A673 (cell line): ENCODE measurements around the gene GABARAP. TPM values are rescaled to one million over a fixed set of nuclear protein-coding genes. Genes with fewer than 3 reads are reported as not detected.

Experiments
- BruUV-seq: library from RNA; stranded (reverse); fragments of 400-500 nt; replicated peaks from 2 replicates; lab custom pipeline; 2021; lab: Mats Ljungman, UMichigan
- CTCF ChIA-PET: fragments of 300-600 bp; sonication (Branson Sonifier 250); formaldehyde crosslinking; loops from one replicate; lab custom pipeline; 2022; ENCODE audit warnings: antibody characterized with exemption; lab: Charles Lee
- POLR2A ChIA-PET: fragments of 300-600 bp; sonication (Branson Sonifier 250); formaldehyde crosslinking; loops from one replicate; lab custom pipeline; 2022; ENCODE audit warnings: antibody characterized with exemption; ENCODE audit not compliant: low non-redundant PET; lab: Charles Lee
- DNase-seq: peaks from one replicate; pipeline ENCODE4 v3.0.0-alpha.2; 2015; ENCODE audit warnings: low spot score
- H3K27ac ChIP-seq: fragments of 200-600 bp; sonication (generic); 2 replicates; pipeline ENCODE4 v1.5.1; 2016; ENCODE audit warnings: mixed run types, low read depth, mild to moderate bottlenecking, mixed read lengths, antibody characterized with exemption, low read length; ENCODE audit not compliant: poor library complexity, severe bottlenecking
- H3K27me3 ChIP-seq: fragments of 200-600 bp; sonication (generic); replicated peaks from 2 replicates; pipeline ENCODE4 v1.6.1; 2017; ENCODE audit warnings: mixed run types, low read depth, mild to moderate bottlenecking, mixed read lengths, antibody characterized with exemption, low read length; ENCODE audit not compliant: insufficient read depth, poor library complexity
- H3K36me3 ChIP-seq: fragments of 200-600 bp; sonication (generic); 2 replicates; pipeline ENCODE4 v1.6.1; 2016; ENCODE audit warnings: mixed run types, mild to moderate bottlenecking, mixed read lengths, antibody characterized with exemption, low read length; ENCODE audit not compliant: insufficient read depth, poor library complexity, severe bottlenecking
- H3K4me1 ChIP-seq: fragments of 200-600 bp; sonication (generic); 2 replicates; pipeline ENCODE4 v1.6.1; 2017; ENCODE audit warnings: mixed run types, mild to moderate bottlenecking, mixed read lengths, antibody characterized with exemption, low read length; ENCODE audit not compliant: insufficient read depth, poor library complexity, severe bottlenecking
- H3K4me3 ChIP-seq: fragments of 200-600 bp; sonication (generic); 2 replicates; pipeline ENCODE4 v1.5.1; 2016; ENCODE audit warnings: low read depth, mixed run types, mild to moderate bottlenecking, mixed read lengths, low read length; ENCODE audit not compliant: poor library complexity, severe bottlenecking
- H3K9me3 ChIP-seq: fragments of 200-600 bp; sonication (generic); 2 replicates; pipeline ENCODE4 v1.6.1; 2016; ENCODE audit warnings: mixed run types, low read depth, mild to moderate bottlenecking, mixed read lengths, antibody characterized with exemption, low read length; ENCODE audit not compliant: poor library complexity, severe bottlenecking
- EZH2 ChIP-seq: fragments of 200-600 bp; sonication (generic); IDR thresholded peaks from 2 replicates; pipeline ENCODE4 v1.6.1; 2017; ENCODE audit warnings: borderline replicate concordance, low read depth, mild to moderate bottlenecking, mixed read lengths, antibody characterized with exemption, low read length; ENCODE audit not compliant: poor library complexity, severe bottlenecking
- intact Hi-C: fragments of 100-400 bp; cut with micrococcal nuclease; formaldehyde crosslinking; loops from one replicate; pipeline ENCODE4 v1.10.0; 2022; ENCODE audit not compliant: unreplicated experiment
- total RNA-seq: library from RNA; stranded (reverse); gene quantifications from 2 replicates; pipeline ENCODE4 v1.2.3, GENCODE V29; 2021
- TF ChIP-seq, protein P1 (sequence below): fragments of 300-800, 200-600 bp; sonication (generic); conservative IDR thresholded peaks from 2 replicates; pipeline ENCODE4 v1.5.1; 2017; ENCODE audit warnings: low read depth, mild to moderate bottlenecking, antibody characterized with exemption, low read length, moderate library complexity, mixed read lengths

Gene GABARAP
- total RNA-seq, 1 experiment from 2014 or later: 296 TPM

DNA sequence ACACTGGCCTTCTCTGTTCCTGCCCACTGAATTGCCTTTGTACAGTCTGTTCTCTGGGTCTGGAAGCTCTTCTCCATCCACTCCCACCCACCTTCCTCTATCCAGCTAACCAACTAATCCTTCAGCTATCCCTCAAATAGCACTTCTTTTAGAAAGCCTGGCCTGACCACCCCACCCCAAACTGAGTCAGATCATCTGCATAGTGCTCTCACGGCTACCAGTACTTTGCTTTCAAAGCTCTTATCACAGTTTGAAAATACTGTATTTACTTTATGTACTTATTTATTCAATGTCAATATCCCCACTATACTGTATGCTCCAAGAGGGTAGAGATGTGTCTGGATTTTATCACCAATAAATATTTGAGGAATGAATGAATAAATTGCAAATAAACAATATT, 24.5 kb upstream of the GABARAP start:
- H3K27me3 ChIP-seq: no peaks in the 10 kb centered on the region
- no peak overlapping the region for H3K27ac ChIP-seq
- POLR2A ChIA-PET: no interaction called here
- no TSS peak for BruUV-seq
- no peak overlapping the region for H3K4me3 ChIP-seq
- TF ChIP-seq EZH2: no peak
- TF ChIP-seq, protein P1, sequence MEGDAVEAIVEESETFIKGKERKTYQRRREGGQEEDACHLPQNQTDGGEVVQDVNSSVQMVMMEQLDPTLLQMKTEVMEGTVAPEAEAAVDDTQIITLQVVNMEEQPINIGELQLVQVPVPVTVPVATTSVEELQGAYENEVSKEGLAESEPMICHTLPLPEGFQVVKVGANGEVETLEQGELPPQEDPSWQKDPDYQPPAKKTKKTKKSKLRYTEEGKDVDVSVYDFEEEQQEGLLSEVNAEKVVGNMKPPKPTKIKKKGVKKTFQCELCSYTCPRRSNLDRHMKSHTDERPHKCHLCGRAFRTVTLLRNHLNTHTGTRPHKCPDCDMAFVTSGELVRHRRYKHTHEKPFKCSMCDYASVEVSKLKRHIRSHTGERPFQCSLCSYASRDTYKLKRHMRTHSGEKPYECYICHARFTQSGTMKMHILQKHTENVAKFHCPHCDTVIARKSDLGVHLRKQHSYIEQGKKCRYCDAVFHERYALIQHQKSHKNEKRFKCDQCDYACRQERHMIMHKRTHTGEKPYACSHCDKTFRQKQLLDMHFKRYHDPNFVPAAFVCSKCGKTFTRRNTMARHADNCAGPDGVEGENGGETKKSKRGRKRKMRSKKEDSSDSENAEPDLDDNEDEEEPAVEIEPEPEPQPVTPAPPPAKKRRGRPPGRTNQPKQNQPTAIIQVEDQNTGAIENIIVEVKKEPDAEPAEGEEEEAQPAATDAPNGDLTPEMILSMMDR: no peak
- H3K4me1 ChIP-seq: peaks cover 5% of the 10 kb centered on the region
- H3K36me3 ChIP-seq: no peaks in the 10 kb centered on the region
- CTCF ChIA-PET: no interaction called here
- H3K9me3 ChIP-seq: no peaks in the 10 kb centered on the region
- DNase-seq: no peak
- intact Hi-C loops: no loop called here

GRCh38 chr17:7263801-7264078, 21.5 kb upstream of the GABARAP start:
- CTCF ChIA-PET: no interaction called here
- no peak for DNase-seq
- Histone ChIP-seq H3K4me1 (peaks cover 15% of the 10 kb centered on the region), H3K9me3 (no peaks in the 10 kb centered on the region), H3K27me3 (no peaks in the 10 kb centered on the region), H3K36me3 (peaks cover 6% of the 10 kb centered on the region), H3K4me3 (no peak overlapping the region), H3K27ac (no peak overlapping the region)
- BruUV-seq: no TSS peak
- intact Hi-C loops: no loop called here
- POLR2A ChIA-PET: no interaction called here
- TF ChIP-seq, protein P1: no peak
- TF ChIP-seq EZH2: no peak

- H3K9me3 ChIP-seq: no peaks in the 10 kb centered on the region
- no peaks in the 10 kb centered on the region for H3K27me3 ChIP-seq
- H3K27ac ChIP-seq: no peak overlapping the region
- intact Hi-C loops: no loop called here
- BruUV-seq: no TSS peak
- peak overlapping the region; percentile 17 for H3K4me3 ChIP-seq
- peaks cover 9% of the 10 kb centered on the region for H3K36me3 ChIP-seq
- ChIA-PET POLR2A (interaction anchor here (0.6 kb wide), 1 partner anchor 52 kb away, joined by 3 read pairs; the partner anchor contains the start of gene GPS2), CTCF (no interaction called here)
- TF ChIP-seq, protein P1: no peak
- no peak for TF ChIP-seq EZH2
- peaks cover 16% of the 10 kb centered on the region for H3K4me1 ChIP-seq
- no peak for DNase-seq
Measured at GRCh38 chr17:7262935-7263800, 20.9 kb upstream of the GABARAP start.
